Middle frontal gyrus (tissue), 1 donor: ENCODE data around the gene USP54.
"Not testable (repeated sequence)": the region's sequence is repeated elsewhere in the genome, so short reads cannot be mapped to it uniquely, and the experiment has no call there.

ENCODE experiments used
- DNase-seq: peaks from one replicate; pipeline ENCODE4 v3.0.0-alpha.2; 2015; ENCODE audit warnings: low spot score; ENCODE audit errors: extremely low spot score

The USP54 gene, protein sequence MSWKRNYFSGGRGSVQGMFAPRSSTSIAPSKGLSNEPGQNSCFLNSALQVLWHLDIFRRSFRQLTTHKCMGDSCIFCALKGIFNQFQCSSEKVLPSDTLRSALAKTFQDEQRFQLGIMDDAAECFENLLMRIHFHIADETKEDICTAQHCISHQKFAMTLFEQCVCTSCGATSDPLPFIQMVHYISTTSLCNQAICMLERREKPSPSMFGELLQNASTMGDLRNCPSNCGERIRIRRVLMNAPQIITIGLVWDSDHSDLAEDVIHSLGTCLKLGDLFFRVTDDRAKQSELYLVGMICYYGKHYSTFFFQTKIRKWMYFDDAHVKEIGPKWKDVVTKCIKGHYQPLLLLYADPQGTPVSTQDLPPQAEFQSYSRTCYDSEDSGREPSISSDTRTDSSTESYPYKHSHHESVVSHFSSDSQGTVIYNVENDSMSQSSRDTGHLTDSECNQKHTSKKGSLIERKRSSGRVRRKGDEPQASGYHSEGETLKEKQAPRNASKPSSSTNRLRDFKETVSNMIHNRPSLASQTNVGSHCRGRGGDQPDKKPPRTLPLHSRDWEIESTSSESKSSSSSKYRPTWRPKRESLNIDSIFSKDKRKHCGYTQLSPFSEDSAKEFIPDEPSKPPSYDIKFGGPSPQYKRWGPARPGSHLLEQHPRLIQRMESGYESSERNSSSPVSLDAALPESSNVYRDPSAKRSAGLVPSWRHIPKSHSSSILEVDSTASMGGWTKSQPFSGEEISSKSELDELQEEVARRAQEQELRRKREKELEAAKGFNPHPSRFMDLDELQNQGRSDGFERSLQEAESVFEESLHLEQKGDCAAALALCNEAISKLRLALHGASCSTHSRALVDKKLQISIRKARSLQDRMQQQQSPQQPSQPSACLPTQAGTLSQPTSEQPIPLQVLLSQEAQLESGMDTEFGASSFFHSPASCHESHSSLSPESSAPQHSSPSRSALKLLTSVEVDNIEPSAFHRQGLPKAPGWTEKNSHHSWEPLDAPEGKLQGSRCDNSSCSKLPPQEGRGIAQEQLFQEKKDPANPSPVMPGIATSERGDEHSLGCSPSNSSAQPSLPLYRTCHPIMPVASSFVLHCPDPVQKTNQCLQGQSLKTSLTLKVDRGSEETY (N-terminal part only)

DNA sequence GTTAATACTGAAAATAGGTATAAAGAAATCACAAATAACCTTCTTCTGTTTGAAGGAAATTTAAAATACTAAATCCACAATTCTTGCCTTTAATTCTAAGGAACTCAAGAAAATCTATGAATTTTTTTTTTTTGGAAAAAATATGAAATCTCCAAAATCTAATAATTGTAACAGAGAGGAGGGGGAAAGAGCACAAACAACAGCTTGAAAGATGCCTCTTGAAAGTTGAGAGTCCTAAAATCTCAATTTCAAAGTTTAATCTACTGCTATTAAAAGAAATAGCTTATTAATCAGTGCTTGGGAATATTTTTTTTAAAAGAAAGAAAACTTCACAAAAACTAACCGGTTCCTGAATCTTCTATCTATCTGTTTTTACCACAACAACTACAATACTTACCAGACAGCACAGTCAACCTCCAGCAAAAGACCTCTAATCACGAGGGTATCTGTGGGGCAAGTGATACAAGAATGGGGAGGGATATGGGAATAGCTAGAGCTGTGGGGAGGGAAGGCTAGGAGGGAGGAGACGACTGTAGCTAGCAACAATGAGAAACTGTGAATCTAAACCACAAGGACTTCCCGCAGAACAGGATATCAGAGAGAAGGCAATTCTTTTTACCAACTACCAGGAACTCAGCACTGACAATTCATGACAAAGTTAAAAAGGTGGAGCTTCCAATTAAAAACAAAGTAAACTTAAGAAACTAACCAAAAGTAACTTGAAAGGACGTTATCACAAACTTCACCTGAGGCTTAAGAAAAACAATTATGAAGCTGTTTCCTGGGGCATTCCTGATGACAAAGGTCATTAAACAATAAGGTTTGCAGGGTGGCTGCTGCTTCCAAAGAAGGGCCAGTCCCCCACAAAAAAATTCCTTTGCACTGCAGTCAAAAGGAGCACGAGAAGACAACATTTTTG lies at the start of gene USP54:
TSS of gene USP54 (minus strand) at position 462 of the 919 bp plus-strand sequence. CDS start 15,684 bp downstream, outside the sequence.
- no peak for DNase-seq

DNA sequence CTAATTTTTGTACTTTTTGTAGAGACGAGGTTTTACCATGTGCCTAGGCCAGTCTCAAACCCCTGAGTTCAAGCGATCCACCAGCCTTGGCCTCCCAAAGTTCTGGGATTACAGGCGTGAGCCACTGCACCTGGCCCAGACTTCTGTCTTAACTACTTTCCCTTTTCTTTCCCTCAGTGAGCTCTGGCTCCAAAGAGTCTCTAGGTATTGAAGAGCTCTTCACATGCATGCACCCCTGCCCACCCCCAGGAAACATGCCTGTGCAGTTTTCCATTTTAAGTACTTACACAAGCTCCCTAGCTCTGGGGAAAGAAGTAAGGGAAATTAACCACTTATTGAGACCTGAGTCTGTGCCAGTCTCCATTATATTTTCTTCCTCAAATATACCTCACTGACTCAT lies 48.1 kb upstream of the USP54 start:
- DNase-seq = no peak

DNA sequence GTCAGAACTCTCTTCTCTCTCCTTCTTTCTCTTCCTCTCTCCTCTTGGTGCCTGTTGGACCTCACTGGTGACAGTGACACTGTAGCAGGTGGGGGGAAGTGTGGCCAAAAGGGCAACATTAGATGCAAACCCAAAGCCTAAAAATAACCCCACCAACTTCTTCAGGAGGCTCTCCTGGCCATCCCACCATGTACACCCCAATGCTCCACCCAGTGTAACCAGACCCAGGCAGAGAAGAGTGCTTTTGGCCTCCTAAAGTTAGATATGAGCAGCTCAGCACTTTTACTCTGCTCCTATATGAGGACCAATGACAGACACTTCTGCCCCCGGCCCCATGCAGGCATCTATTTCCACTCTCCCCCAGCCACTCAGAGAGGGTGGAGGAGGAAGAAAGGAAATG lies 44.6 kb upstream of the USP54 start:
- DNase-seq = no peak

DNA sequence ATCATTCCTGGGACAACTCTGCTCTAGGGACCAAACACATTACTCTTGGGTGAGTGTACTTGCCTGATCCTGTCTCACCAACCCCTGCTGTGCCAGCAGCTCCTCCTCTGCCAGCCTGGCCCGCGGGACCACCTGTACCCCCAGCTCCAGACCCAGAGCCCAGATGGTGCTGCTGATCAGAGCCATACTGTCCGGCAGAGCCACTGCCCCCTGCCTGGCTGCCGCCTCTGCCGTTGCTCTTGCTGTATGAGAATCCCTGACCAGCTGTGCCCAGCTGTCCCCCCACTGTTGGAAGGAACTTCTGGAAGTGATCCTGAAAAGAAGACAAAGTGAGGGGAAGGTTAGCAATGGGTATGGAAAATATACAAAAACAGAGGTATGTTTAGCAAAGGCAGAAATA lies 43.3 kb upstream of the USP54 start:
- DNase-seq = no peak

DNA sequence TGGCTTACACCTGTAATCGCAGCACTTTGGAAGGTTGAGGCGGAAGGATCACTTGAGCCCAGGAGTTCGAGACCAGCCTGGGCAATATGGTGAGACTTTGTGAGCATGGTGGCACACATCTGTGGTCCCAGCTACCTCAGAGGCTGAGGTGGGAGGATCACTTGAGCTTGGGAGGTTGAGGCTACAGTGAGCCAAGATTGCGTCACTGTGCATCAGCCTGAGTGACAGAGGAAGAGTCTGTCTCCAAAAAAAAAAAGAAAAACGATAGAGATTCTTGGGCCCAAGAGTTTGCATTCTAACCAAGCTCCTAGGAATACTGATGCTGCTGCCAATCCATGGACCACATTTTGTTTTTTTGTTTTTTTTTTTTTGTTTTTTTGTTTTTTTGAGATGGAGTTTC lies 38.0 kb upstream of the USP54 start:
- no peak for DNase-seq

DNA sequence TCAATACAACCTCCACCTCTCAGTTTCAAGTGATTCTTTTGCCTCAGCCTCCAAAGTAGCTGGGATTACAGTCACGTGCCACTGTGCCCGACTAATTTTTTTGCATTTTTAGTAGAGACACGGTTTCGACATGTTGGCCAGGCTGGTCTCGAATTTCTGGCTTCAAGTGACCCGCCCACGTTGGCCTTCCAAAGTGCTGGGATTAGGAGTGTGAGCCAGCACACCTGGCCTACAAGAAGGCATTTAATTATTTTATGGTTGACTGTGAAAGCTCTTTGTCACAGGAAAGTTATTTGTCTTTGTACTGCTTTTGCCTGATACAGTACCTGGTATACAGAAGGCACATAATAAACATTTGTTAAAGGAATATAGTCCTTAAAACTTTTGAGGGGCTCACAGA lies 37.3 kb upstream of the USP54 start:
- DNase-seq = no peak

DNA sequence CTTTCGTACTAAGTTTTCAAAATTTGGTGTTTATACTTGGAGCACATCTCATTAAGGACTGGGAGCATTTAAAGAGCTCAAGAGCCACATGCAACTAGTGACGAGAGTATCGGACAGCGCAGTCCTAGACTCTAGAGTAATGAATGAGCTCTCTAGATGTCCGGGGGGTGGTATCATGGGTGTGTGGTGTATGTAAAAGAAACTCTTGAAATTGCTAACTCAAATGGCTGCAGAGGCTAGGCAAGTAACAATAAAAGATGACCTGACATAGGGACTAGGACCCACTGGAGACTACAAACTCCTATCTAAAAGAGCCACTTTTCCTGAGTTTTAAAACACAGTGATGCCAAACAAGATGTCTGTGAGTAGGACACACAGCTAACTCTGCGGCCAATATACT lies 36.2 kb upstream of the USP54 start:
- no peak for DNase-seq

DNA sequence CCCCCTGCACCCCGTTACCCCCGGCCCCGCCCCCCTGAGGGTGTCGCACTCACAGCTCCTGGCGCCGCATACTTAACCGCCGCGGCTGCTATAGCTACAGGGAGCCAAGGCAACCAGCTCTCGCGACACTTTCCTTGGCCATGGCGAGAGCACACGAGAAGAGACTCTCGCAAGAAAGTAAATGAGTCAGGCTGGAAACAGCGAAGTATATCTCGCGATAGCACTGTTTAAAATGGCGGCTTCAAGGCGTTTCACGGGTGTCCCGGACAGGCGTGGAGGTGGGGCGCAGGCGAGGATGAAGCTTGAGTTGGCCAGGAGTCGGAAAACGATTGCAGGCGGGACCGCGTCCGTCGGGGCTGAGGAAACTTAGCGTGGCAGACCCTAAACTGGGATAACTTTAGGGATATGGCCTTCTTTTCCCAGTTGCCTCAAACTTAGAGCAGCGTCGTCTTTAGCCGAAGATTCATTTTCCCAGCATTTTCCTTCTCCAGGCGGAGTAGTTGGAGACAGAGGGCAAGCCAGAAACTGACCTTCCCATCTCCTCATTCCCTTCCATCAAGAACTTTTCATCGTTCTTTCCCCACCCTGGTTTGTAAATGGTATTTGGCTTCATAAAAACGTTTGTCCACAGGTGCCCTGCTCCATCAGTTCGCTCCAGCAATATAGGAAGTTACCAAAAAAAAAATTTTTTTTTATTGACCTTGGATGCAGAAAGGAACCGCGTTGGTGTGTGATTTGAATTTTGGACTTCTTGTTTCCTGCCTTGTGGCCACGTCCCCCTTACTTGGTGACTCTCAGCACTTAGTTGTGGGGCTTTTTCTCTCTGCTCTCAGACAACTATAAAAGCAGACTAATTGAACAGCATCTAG lies 35.0 kb upstream of the USP54 start:
- peak; percentile 91 for DNase-seq

DNA sequence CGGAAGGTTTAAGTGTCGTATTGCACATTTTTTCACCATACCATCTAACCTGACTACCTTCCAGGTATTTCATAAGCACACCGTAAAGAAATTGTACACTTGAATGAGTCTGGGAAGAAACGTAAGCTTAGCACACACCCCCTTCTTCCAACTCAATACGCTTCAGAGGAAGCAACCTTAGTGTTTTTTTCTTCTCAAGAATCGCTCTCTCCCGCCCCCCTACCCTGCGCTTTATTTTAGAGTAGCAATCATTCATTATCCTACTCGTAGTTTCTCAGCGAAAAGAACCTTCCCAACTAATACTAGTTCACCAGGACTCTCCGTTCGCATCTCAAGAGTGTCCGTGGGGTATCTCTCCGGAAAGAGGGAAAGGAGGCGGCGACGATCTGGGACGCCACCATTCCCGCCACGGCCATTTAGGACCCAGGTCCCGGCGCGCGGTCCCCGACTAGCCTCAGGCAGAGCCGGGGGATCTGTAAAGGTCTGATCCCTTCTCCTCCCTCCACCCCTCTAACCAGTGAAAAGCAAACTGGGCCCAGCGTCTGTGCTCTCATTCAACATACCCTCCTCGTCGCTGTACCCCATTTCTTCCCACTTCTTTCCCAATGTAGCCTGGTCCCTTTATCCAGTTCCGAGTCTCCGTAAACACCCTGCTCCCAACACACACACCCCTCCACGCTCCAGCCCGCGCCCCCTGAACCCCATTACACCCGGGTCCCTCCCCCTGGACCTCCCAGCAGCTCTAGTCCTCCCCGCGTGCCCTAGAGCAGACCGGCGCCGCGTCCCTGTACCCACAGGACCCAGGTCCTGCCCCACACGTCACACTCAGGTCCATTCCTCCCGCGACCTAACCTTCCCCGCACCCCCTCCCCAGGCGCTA lies 34.1 kb upstream of the USP54 start:
- no peak for DNase-seq

DNA sequence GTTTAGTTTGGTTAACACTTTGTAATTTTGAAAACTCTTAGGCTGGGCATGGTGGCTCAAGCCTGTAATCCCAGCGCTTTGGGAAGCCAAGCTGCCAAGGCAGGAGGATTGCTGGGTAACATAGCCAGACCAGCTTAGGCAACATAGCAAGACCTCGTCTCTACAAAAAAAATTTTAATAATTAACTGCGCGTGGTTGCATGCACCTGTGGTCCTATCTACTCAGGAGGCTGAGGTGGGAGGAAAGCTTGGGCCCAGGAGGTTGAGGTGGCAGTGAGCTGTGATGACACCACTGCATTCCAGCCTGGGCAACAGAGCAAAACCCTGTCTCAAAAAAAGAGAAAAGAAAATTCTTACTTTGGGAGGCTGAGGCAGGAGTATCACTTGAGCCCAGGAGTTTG lies 31.9 kb upstream of the USP54 start:
- no peak for DNase-seq

DNA sequence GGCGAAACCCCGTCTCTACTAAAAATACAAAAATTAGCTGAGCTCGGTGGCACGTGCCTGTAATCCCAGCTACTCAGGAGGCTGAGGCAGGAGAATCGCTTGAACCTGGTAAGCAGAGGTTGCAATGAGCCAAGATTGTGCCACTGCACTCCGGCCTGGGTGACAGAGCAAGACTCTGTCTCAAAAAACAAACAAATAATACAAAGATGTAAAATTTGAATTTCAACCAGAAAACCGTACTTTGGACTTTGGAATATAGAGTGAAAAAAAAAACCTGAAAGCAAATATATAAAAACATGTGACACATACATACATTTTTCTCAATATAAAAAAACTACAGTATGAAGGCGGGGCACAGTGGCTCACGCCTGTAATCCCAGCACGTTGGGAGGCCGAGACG lies 29.8 kb upstream of the USP54 start:
- DNase-seq = not testable (repeated sequence)

DNA sequence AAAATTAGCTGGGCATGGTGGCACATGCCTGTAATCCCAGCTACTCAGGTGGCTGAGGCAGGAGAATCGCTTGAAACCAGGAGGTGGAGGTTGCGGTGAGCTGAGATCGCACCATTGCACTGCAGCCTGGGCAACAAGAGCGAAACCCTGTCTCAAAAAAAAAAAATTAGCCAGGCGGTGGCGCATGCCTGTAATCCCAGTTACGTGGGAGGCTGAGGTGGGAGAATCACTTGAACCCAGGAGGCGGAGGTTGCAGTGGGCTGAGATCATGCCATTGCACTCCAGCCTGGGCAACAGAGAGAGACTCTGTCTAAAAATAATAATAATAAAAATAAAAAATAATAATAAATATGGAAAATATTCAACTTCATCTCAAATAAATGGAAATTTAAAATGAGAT lies 26.0 kb upstream of the USP54 start:
- DNase-seq = not testable (repeated sequence)

DNA sequence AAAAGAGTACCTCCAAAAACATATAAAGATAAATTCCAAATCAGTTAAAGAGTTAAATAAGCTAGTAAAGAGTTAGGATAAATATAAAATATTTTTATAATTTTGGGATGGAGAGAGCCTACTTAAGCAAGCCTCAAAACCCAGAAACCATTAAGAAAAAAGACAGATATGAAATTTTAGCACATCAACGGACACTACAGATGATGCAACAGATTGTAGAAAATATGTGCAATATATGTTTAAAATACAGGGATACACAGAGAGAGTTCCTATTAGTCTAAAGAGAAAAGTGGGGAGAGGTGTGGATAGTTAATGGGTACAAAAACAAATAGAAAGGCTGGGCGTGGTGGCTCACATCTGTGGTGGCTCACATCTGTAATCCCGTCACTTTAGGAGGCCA lies 23.6 kb upstream of the USP54 start:
- DNase-seq = no peak

DNA sequence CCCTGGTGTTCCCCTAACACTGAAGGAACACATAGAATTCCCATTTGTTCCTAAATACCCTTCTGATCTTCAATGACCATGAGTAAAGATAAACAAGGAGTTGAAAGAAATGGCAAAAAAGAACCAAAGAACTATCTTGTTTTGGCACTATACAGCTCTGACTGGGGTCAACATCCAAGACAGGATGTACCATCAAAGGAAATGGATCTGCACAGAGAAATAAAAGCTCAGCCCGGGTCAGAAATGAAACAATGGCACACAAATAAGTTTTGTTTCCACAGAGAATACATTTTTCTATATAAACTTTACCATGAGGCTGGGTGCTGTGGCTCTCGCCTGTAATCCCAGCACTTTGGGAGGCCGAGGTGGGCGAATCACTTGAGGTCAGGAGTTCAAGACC lies 18.0 kb upstream of the USP54 start:
- no peak for DNase-seq

DNA sequence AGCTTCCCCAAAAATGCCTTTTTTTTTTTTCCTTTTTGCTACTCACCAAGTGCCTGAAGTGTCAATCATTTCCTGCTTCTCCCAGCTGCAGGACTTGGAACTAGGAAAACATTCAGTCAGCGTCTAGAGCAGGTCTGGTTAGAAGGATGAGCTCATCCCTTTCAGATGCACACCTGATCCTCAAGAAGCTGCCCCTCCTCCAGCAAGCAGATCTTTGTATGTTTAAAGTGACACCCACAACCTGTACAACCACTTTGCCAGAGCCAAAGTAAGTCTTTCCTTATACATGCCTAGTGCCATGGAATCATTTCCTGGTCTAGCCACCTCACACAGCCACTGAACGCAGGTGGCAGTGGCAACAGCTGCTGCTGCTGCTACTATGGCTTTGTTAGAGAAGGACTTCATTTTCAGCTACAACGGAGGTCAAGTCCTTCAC lies 10.4 kb upstream of the USP54 start:
- no peak for DNase-seq

DNA sequence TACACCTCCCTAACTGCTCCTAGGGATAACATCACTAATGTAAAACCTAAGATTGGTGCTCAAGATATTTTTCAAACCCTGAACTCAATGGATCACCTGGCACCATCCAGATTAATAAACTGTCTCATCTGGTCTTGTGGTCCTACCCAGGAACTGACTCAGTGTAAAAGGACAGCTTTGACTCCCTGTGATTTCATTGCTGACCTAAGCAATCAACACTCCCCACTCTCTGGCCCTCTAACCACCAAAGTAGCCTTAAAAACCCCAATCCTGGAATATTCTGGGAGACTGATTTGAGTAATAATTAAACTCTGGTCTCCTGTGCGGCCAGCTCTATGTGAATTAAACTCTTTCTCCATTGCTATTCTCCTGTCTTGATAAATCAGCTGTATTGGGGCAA lies 6.2 kb upstream of the USP54 start:
- DNase-seq = no peak

DNA sequence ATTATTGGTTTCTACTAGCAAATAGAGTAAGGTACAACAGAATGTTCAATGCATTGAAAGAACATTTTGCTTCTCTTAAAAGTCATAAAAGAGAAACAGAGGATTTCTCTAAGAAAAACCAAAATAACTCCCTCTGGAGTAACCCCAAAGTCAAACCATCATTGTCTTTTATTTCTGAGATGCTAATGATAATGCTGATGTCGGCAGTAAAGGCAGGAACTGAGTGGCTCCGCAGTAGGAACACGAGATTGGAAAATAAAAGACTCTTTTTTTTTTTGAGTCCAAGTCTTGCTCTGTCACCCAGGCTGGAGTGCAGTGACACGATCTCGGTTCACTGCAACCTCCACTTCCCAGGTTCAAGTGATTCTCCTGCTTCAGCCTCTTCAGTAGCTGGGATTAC lies 2.7 kb upstream of the USP54 start:
- no peak for DNase-seq

DNA sequence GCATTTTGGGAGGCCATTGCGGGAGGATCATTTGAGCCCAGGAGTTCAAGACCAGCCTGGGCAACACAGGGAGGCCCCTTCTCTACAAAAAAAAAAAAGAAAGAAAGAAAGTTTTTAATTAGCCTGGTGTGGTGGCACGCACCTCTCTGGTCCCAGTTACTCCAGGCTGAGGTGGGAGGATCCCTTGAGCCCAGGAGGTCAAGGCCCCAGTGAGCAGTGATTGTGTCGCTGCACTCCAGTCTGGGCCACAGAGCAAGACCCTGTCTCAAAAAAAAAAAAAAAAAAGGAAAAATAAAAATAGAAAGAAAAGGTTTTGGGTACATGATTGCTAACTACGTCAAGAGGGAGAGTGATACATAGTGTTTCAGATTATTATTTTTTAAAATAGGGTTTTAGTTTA lies 2.0 kb upstream of the USP54 start:
- no peak for DNase-seq
